ENCODE measurements around the gene TBL1X.

- TF ChIP-seq CTCF (IDR thresholded peaks at IDR 0.05), result no peak
- TF ChIP-seq POLR2A (IDR thresholded peaks at IDR 0.05), result no peak
Measured at GRCh38 chrX:9578083-9578779, 113.4 kb downstream of the TBL1X start.
